K562 (cell line): Measurements from ENCODE around the gene FMOD. TPM values are rescaled to one million over a fixed set of nuclear protein-coding genes. Genes with fewer than 3 reads are reported as not detected.

Experiments used
- ARNT ChIP-seq, 2 experiments: fragments of 450-650 bp; IDR thresholded peaks; 2 replicates each; pipeline ENCODE4 v1.6.1; 2016; ENCODE audit warnings: mild to moderate bottlenecking in 1 of 2
- HMG20A ChIP-seq: fragments of 450-650 bp; formaldehyde crosslinking; conservative IDR thresholded peaks from 2 replicates; pipeline ENCODE4 v1.4.0; 2020; ENCODE audit warnings: mild to moderate bottlenecking, mixed read lengths
- ILK ChIP-seq: fragments of 450-650 bp; IDR thresholded peaks from 2 replicates; pipeline ENCODE4 v1.6.1; 2016; ENCODE audit warnings: missing genetic modification characterization, low read depth, mild to moderate bottlenecking, missing compliant biosample characterization, moderate library complexity, borderline replicate concordance
- MAFG ChIP-seq: fragments of 450-650 bp; conservative IDR thresholded peaks from 2 replicates; pipeline ENCODE4 v1.6.1; 2016; ENCODE audit warnings: missing genetic modification characterization, missing compliant biosample characterization
- NELFE ChIP-seq: IDR thresholded peaks from 2 replicates; pipeline ENCODE4 v1.6.1; 2011; ENCODE audit warnings: mild to moderate bottlenecking; ENCODE audit not compliant: insufficient read depth, insufficient read length
- PATZ1 ChIP-seq: fragments of 250-450 bp; sonication (Bioruptor Pico); IDR thresholded peaks from 2 replicates; pipeline ENCODE4 v1.5.0; 2020; ENCODE audit warnings: mild to moderate bottlenecking, borderline replicate concordance
- POLR3A ChIP-seq: IDR thresholded peaks from 2 replicates; pipeline ENCODE4 v1.6.1; 2011; ENCODE audit warnings: borderline replicate concordance, mild to moderate bottlenecking, moderate library complexity; ENCODE audit not compliant: insufficient read length, insufficient read depth; ENCODE audit errors: extremely low read depth
- POLR3G ChIP-seq: IDR thresholded peaks from 2 replicates; pipeline ENCODE4 v1.6.1; 2011; ENCODE audit not compliant: insufficient read length, insufficient replicate concordance; ENCODE audit errors: extremely low read depth
- RNF2 ChIP-seq: sonication (generic); IDR thresholded peaks from 2 replicates; pipeline ENCODE4 v1.6.1; 2016
- SMARCE1 ChIP-seq: fragments of 450-650 bp; IDR thresholded peaks from 2 replicates; pipeline ENCODE4 v1.7.1; 2016; ENCODE audit warnings: mild to moderate bottlenecking
- SNAPC5 ChIP-seq: fragments of 250-450 bp; sonication (Bioruptor Pico); IDR thresholded peaks from 2 replicates; pipeline ENCODE4 v1.8.0; 2021; ENCODE audit warnings: moderate library complexity, mild to moderate bottlenecking, inconsistent platforms
- TCF3 ChIP-seq: sonication (generic); formaldehyde crosslinking; IDR thresholded peaks from 2 replicates; pipeline ENCODE4 v1.4.0; 2020; ENCODE audit warnings: mild to moderate bottlenecking, missing genetic modification reagents
- TEAD2 ChIP-seq: fragments of 450-650 bp; IDR thresholded peaks from 2 replicates; pipeline ENCODE4 v1.6.1; 2016; ENCODE audit warnings: missing genetic modification characterization, control low read depth, missing compliant biosample characterization
- THRB ChIP-seq: fragments of 450-650 bp; formaldehyde crosslinking; conservative IDR thresholded peaks from 2 replicates; pipeline ENCODE4 v1.4.0; 2022; ENCODE audit warnings: mild to moderate bottlenecking, missing genetic modification characterization
- ZHX1 ChIP-seq: fragments of 150-350 bp; conservative IDR thresholded peaks from 2 replicates; pipeline ENCODE4 v1.6.1; 2014; ENCODE audit warnings: low read length
- ZNF277 ChIP-seq: fragments of 250-450 bp; sonication (Bioruptor Pico); IDR thresholded peaks from 2 replicates; pipeline ENCODE4 v1.8.0; 2022; ENCODE audit warnings: inconsistent platforms, mild to moderate bottlenecking, moderate library complexity, borderline replicate concordance
- ZNF354B ChIP-seq: fragments of 250-450 bp; sonication (Bioruptor Pico); IDR thresholded peaks from 2 replicates; pipeline ENCODE4 v1.4.0; 2020
- ZNF583 ChIP-seq: fragments of 250-450 bp; sonication (Bioruptor Pico); IDR thresholded peaks from 2 replicates; pipeline ENCODE4 v1.4.0; 2020
- ZNF696 ChIP-seq: fragments of 250-450 bp; sonication (Bioruptor Pico); conservative IDR thresholded peaks from 2 replicates; pipeline ENCODE4 v1.4.0; 2020; ENCODE audit warnings: mild to moderate bottlenecking, moderate library complexity
- ZNF717 ChIP-seq: fragments of 250-450 bp; sonication (Bioruptor Pico); IDR thresholded peaks from 2 replicates; pipeline ENCODE4 v1.5.0; 2021
- ZSCAN29 ChIP-seq: fragments of 450-650 bp; IDR thresholded peaks from 2 replicates; pipeline ENCODE4 v1.6.1; 2017
- polyA plus RNA-seq, 8 experiments: library from polyadenylated mRNA; depleted of rRNA in 4 of 8; stranded (reverse) in 5 of 8; unstranded in 3 of 8; fragments of >200 nt; fragmentation: Nextera tagmentation in 2 of 8; fragmentation: Illumina TruSeq in 1 of 8; extraction: Ambion mirVana in 2 of 8; extraction: Trizol in 1 of 8; gene quantifications; 2 replicates each; pipeline versions ENCODE4 v1.2.1 to v1.2.3, GENCODE V29; 2011 to 2014; ENCODE audit warnings: inconsistent platforms in 1 of 8, missing spikeins in 1 of 8
- total RNA-seq, 7 experiments: library from RNA; depleted of rRNA in 6 of 7; stranded (reverse); fragments of >200 nt in 6 of 7; fragmentation: Illumina TruSeq in 2 of 7; extraction: Trizol in 2 of 7; gene quantifications; 2 replicates each; pipeline versions ENCODE4 v1.2.1 to v1.2.3, GENCODE V29; 2011 to 2021; ENCODE audit warnings: low replicate concordance in 1 of 7

Gene FMOD
- total and polyA plus RNA-seq, 9 of the 15 experiments (the other 6 are each of a cell fraction or from before 2014, with no cell fraction given): 0.03 to 0.13 (median 0.03) TPM; not detected in 6

- TF ChIP-seq PATZ1 (CRISPR knock-in tag): no peak; the same call in 1 of the 2 replicates
- TF ChIP-seq ARNT (IDR thresholded peaks at IDR 0.05): peak; percentile 18 to 49; a peak in 2 of 4 replicates
- no peak for TF ChIP-seq ILK
- peak; percentile 82; the same call in 1 of the 2 replicates for TF ChIP-seq RNF2
- TF ChIP-seq HMG20A (CRISPR knock-in tag): no peak
- no peak for TF ChIP-seq ZNF696 (CRISPR knock-in tag)
- TF ChIP-seq SMARCE1: peak; percentile 81; the same call in 1 of the 2 replicates
- TF ChIP-seq ZNF277 (CRISPR knock-in tag): no peak
- TF ChIP-seq THRB: no peak
- TF ChIP-seq NELFE: no peak
- TF ChIP-seq ZHX1: no peak
- TF ChIP-seq TEAD2: no peak
- TF ChIP-seq POLR3A: no peak
- TF ChIP-seq ZNF583 (CRISPR knock-in tag): no peak
- no peak for TF ChIP-seq POLR3G
- TF ChIP-seq MAFG: no peak
- peak; percentile 61; the same call in 1 of the 2 replicates for TF ChIP-seq ZSCAN29
- TF ChIP-seq ZNF717 (CRISPR knock-in tag): peak; percentile 43; the same call in 1 of the 2 replicates
- TF ChIP-seq TCF3 (CRISPR knock-in tag): peak; percentile 74
- TF ChIP-seq SNAPC5 (CRISPR knock-in tag): no peak
- TF ChIP-seq ZNF354B: 0 out of 2 replicates have a peak, but pooled peaks have one; percentile 32
Measured at GRCh38 chr1:203306089-203306964, 44.6 kb downstream of the FMOD start (continued).
